Measurements from ENCODE around the gene ATG5.

Gene ATG5

DNA sequence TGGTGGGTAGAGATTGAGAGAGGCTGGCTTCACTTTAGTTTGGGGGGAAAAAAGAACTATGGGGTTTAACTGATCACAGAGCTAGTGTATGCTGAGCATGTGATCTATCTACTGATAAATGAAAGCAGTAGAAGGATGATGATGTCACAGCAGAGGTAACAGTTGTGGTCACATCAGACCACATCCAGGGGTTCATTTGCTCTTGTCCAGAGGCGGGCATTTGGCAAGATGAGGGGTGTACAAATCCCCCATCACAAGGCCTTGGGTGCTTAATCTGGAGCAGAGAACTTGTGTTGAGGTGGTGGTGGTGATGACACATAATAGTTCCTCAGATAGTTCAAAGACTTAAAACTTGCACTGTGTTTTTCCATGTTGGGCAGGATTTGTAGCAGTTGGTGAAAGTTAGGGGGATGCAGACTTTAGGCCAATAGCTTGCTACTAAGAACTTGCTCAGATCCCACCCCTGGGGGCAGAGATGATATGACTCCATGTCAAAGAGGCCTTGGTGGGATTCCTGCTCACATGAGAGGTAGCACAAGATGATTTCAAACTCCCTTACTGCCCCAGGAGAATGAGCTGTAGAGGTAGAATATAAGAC is 176.0 kb downstream of the ATG5 start:
- TF ChIP-seq, protein P1, sequence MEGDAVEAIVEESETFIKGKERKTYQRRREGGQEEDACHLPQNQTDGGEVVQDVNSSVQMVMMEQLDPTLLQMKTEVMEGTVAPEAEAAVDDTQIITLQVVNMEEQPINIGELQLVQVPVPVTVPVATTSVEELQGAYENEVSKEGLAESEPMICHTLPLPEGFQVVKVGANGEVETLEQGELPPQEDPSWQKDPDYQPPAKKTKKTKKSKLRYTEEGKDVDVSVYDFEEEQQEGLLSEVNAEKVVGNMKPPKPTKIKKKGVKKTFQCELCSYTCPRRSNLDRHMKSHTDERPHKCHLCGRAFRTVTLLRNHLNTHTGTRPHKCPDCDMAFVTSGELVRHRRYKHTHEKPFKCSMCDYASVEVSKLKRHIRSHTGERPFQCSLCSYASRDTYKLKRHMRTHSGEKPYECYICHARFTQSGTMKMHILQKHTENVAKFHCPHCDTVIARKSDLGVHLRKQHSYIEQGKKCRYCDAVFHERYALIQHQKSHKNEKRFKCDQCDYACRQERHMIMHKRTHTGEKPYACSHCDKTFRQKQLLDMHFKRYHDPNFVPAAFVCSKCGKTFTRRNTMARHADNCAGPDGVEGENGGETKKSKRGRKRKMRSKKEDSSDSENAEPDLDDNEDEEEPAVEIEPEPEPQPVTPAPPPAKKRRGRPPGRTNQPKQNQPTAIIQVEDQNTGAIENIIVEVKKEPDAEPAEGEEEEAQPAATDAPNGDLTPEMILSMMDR (IDR thresholded peaks at IDR 0.05; ENCODE audit: insufficient read depth, low read length, poor library complexity, severe bottlenecking), result no peak
- no peak for TF ChIP-seq EZH2phosphoT487 (conservative IDR thresholded peaks at IDR 0.05; ENCODE audit: low read length)
- Histone ChIP-seq H3K4me3 (ENCODE audit: insufficient read depth, low read length, poor library complexity, severe bottlenecking) (no peak overlapping the region), H3F3A (ENCODE audit: insufficient read depth) (no peaks in the 10 kb centered on the region), H3K4me2 (ENCODE audit: low read depth, low read length, poor library complexity, severe bottlenecking) (no peak overlapping the region), H4K20me1 (ENCODE audit: low read depth, low read length) (no peaks in the 10 kb centered on the region), H3K9ac (ENCODE audit: low read length) (no peak overlapping the region), H3K27ac (ENCODE audit: low read depth, low read length) (no peak overlapping the region), H3K9me2 (replicated peaks; ENCODE audit: insufficient read depth, low read length) (no peaks in the 10 kb centered on the region), H3K27me3 (ENCODE audit: low read length) (no peaks in the 10 kb centered on the region), H3K79me2 (ENCODE audit: insufficient read depth, low read length) (no peaks in the 10 kb centered on the region), H2AFZ (ENCODE audit: low read depth, low read length, severe bottlenecking) (no peak overlapping the region), H3K36me3 (ENCODE audit: low read length) (no peaks in the 10 kb centered on the region), H3K9me3 (ENCODE audit: insufficient read depth, low read length) (no peaks in the 10 kb centered on the region)

DNA sequence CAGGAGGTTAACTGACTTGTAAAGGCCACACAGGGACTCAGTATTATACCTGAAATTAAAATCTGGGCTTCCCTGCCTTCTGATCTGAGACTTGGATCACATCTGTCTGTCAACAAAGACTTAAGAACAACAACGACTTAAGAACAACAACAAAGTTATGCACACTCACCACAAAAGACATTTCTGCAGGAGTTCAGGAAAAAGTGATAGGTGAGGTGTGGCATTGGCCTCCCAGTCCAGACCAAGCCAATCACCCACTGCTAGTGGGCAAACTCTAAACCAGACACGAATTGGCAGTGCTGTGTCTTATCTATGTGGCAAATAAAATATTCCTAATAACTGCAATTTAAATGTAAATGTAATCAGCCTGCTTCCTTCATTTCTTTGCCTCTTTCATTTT is 178.1 kb downstream of the ATG5 start:
- Histone ChIP-seq H3K9me2 (replicated peaks; ENCODE audit: insufficient read depth, low read length) (no peaks in the 10 kb centered on the region), H3K27ac (ENCODE audit: low read depth, low read length) (no peak overlapping the region), H3K4me2 (ENCODE audit: low read depth, low read length, poor library complexity, severe bottlenecking) (no peak overlapping the region)

DNA sequence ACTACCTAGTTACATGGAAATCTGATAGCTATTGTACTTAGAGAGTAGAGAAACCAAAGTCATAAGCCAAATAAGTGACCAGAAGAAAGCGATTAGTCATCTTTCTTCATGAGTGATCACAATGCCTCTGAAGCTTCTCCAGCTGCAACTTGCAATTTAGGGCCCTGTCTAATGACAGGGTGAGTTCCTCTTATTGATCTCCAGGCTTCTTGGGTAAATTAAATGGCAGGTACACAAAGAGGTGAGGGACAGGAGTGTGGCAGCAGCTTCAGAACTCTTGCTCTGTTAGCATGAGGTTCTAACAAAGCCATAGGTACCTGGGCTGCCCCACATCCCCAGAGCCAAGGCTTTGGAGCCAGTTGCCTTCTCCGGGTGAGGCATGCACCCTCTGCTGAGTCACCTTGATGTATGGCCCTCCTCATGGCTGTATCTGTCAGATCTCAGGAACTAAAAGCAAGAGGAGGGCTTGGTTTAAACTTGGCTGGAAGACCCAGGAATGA is 178.7 kb downstream of the ATG5 start:
- Histone ChIP-seq H3K9ac (ENCODE audit: low read length) (no peak overlapping the region), H3K36me3 (ENCODE audit: low read length) (no peaks in the 10 kb centered on the region), H3K79me2 (ENCODE audit: insufficient read depth, low read length) (no peaks in the 10 kb centered on the region), H3K4me2 (ENCODE audit: low read depth, low read length, poor library complexity, severe bottlenecking) (no peak overlapping the region), H3F3A (ENCODE audit: insufficient read depth) (no peaks in the 10 kb centered on the region), H3K9me3 (ENCODE audit: insufficient read depth, low read length) (no peaks in the 10 kb centered on the region), H3K4me3 (ENCODE audit: insufficient read depth, low read length, poor library complexity, severe bottlenecking) (no peak overlapping the region), H3K9me2 (replicated peaks; ENCODE audit: insufficient read depth, low read length) (no peaks in the 10 kb centered on the region), H2AFZ (ENCODE audit: low read depth, low read length, severe bottlenecking) (no peak overlapping the region), H3K27me3 (ENCODE audit: low read length) (no peaks in the 10 kb centered on the region), H3K27ac (ENCODE audit: low read depth, low read length) (no peak overlapping the region), H4K20me1 (ENCODE audit: low read depth, low read length) (no peaks in the 10 kb centered on the region)
- TF ChIP-seq EZH2phosphoT487 (conservative IDR thresholded peaks at IDR 0.05; ENCODE audit: low read length), result no peak
- TF ChIP-seq, protein P1 (IDR thresholded peaks at IDR 0.05; ENCODE audit: insufficient read depth, low read length, poor library complexity, severe bottlenecking), result no peak

More for the DNA sequence above, 178.1 kb downstream of the ATG5 start:
- no peak overlapping the region for H3K4me3 ChIP-seq (ENCODE audit: insufficient read depth, low read length, poor library complexity, severe bottlenecking)
- H3K9me3 ChIP-seq (ENCODE audit: insufficient read depth, low read length), result no peaks in the 10 kb centered on the region
- TF ChIP-seq, protein P1 (IDR thresholded peaks at IDR 0.05; ENCODE audit: insufficient read depth, low read length, poor library complexity, severe bottlenecking), result no peak
- no peak for TF ChIP-seq EZH2phosphoT487 (conservative IDR thresholded peaks at IDR 0.05; ENCODE audit: low read length)
- H2AFZ ChIP-seq (ENCODE audit: low read depth, low read length, severe bottlenecking), result no peak overlapping the region
- H3K27me3 ChIP-seq (ENCODE audit: low read length), result no peaks in the 10 kb centered on the region
- no peak overlapping the region for H3K9ac ChIP-seq (ENCODE audit: low read length)
- no peaks in the 10 kb centered on the region for H4K20me1 ChIP-seq (ENCODE audit: low read depth, low read length)
- no peaks in the 10 kb centered on the region for H3K36me3 ChIP-seq (ENCODE audit: low read length)
- H3F3A ChIP-seq (ENCODE audit: insufficient read depth), result no peaks in the 10 kb centered on the region
- H3K79me2 ChIP-seq (ENCODE audit: insufficient read depth, low read length), result no peaks in the 10 kb centered on the region

Data from SU-DHL-6 (cell line).